NCI-H2227 treated with DMSO at 0.1 percent for 48 hours (cell line): Measurements from ENCODE around the gene PLEKHA6.
"Not testable (repeated sequence)": the region's sequence is repeated elsewhere in the genome, so short reads cannot be mapped to it uniquely, and the experiment has no call there.

Experiments
- DNase-seq: peaks from one replicate; lab custom pipeline; 2025; lab: John Stamatoyannopoulos, UW

The PLEKHA6 gene

DNA sequence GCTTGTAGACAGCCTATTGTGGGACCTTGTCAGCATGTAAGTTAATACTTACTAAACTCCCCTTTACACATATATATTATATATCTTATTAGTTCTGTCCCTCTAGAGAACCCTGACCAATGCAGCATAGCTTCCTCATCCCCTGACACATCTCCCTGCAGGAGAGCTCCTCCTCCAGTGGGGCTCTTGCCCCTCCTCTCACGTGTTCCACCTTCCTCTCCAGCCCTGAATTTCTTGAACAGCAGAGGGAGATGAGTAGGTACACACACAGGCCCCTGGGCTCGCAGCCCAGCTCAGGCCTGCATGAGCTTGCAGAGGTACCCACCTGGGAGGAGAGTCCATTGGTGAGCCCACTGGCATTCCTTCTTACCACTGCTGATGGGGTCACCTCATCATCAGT is 118.7 kb downstream of the PLEKHA6 start:
- DNase-seq, result no peak

DNA sequence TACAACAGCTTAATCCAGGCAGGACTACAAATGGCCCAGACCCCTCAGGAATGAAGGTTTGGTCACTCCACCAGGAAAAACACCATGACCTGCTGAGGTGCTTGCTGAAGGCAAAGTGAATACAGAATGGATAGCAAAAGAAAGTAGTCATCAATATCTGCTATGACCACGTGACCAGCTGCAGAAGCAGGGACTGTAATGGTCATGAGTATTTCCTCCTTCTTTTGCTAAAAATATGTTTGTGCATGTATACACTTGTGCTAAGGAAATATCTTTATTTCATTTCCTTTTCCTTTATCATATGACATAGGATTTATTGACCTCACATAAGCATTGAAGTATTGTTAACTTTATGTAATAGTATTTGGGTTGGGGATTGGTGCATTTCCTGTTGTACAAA is 119.5 kb downstream of the PLEKHA6 start:
- no peak for DNase-seq

DNA sequence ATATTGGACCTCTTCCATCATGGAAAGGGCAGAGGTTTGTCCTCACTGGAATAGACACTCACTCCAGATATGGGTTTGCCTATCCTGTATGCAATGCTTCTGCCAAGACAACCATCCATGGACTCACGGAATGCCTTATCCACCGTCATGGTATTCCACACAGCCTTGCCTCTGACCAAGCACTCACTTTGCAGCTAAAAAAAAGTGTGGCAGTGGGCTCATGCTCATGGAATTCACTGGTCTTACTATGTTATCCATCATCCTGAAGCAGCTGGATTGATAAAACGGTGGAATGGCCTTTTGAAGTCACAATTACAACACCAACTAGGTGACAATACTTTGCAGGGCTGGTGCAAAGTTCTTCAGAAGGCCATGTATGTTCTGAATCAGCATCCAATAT is 120.3 kb downstream of the PLEKHA6 start:
- not testable (repeated sequence) for DNase-seq

DNA sequence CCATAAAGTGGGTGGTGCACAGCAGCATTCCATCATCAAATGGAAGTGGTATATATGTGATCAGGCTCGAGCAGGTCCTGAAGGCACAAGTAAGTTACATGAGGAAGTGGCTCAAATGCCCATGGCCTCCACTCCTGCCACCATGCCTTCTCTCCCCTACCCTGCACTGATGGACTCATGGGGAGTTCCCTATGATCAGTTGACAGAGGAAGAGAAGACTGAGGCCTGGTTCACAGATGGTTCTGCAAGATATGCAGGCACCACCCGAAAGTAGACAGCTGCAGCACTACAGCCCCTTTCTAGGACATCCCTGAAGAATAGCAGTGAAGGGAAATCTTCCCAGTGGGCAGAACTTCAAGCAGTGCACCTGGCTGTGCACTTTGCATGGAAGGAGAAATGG is 121.2 kb downstream of the PLEKHA6 start:
- not testable (repeated sequence) for DNase-seq

DNA sequence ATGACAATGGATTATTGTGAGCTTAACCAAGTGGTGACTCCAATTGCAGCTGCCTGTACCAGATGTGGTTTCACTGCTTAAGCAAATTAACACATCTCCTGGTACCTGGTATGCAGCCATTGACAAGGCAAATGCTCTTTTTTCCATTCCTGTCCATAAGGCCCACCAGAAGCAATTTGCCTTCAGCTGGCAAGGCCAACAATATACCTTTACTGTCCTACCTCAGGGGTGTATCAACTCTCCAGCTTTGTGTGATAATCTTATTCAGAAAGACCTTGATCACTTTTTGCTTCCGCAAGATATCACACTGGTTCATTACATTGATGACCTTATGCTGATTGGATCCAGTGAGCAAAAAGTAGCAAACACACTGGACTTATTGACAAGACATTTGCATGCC is 122.2 kb downstream of the PLEKHA6 start:
- not testable (repeated sequence) for DNase-seq

DNA sequence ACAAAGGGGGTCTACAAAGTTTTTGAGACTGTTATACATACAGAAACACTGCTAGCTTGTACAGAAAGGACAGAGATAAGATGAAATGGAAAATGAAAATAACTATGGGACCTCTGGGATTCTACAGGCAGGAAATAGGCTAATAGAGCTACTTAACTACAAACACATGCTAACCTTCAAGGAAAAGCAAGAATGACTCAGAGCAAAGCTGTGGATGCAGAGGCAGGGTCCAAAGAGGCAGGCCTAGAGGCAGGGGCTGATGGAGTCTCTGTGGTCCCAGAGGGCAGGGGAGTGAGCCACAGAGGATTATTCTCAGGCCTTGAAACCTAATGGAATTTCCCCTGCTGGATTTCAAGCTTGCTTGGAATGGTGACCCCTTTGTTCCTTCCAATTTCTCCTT is 127.2 kb downstream of the PLEKHA6 start:
- no peak for DNase-seq

DNA sequence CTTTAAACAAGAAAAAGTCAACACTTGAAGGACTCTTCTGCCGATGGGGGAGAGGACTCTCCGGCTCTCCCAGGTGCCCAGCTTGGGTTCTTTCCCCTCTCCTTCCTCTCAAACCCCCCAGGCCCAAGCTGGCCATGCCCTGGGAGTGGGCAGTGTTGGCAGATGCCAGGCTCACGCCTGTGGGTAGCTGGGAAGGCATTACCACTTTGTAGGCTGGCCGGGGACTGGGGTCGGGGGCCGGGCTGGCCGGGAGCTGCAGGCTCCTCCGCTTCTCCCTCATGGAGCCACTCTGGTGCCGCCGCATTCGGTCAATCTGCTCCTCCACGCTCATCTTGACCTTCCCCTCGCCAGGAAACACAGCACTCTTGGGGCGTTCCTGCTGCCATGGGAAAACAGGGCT is 129.5 kb downstream of the PLEKHA6 start:
- DNase-seq, result no peak

GRCh38 chr1:204228896-204229295 is 130.8 kb downstream of the PLEKHA6 start:
- no peak for DNase-seq

GRCh38 chr1:204227996-204228785 is 131.5 kb downstream of the PLEKHA6 start:
- DNase-seq, result no peak

- no peak for DNase-seq
These were observed 132.4 kb downstream of the PLEKHA6 start for GRCh38 chr1:204227351-204227750.

GRCh38 chr1:204225841-204226735 is 133.6 kb downstream of the PLEKHA6 start:
- no peak for DNase-seq

DNA sequence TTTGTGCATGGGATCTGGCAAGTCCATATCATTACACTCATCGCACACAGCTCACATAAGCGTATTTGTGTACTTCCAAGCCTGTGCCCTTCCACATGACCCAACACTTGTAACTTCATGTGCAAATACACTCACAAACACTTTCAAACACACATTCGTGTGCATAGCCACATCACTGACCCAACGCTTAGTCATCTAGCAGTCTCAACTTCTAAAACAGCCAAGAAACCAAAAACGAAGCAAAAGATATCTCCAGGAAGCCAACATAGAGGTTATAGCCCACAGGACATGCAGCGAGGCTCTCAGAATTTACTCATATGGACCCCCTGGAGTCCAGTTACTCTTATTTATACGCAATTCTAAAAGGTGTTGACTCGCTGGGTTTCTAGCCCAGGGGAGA is 135.1 kb downstream of the PLEKHA6 start:
- DNase-seq, result no peak

- DNase-seq, result no peak
These were observed 136.4 kb downstream of the PLEKHA6 start for GRCh38 chr1:204223129-204223860.

DNA sequence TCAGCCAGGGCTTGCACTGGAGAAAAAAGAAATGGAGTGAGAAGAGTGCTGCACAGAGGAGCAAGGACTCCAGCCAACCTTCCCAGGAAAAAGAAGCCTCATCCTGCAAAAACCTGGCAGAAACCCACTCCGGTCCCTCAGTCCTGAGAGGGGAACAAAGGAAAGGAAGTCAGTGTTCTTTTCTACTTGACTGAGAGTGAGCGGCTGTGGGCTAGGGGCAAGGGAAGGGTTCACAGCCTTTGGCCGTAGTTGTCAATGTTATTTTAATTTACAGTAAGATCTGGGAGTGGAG is 137.0 kb downstream of the PLEKHA6 start:
- DNase-seq, result no peak

DNA sequence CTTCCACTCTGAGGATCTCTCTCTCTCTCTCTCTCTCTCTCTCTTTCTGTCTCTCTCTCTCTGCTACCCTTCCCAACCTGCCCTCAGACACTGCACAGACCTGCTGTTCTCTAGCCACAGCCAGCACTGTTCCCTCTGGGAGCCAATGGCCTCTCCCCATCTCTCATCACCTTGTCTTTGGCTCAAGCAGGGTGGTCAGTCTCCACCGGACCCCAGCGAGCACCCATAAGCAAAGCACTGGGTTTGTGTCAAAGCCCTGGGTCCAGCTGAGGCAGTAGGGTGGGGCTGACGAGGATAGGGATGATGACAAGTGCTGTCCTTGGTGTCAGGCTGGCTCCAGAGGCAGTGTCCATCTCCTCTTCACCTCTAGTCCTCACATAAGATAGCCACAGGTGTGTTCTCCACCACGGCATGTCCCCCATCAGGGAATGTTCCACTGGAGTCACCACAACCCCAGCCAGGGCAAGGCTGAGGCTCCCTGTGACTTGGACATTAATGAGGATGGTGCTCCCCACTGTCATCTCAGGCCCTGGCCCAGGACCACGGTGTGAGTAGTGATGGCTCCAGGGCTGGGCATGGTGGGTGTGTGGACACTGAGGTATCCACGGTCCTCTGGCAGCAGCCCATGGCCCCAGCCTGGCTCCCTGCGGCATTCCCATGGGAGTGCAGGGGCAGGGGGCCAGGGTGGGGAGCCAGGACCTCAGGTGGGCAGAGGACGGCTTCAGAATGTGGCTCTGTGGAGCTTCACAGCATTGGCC is 137.5 kb downstream of the PLEKHA6 start:
- no peak for DNase-seq

- DNase-seq, result no peak
These were observed 138.5 kb downstream of the PLEKHA6 start for GRCh38 chr1:204221271-204221670.

GRCh38 chr1:204219971-204220616 is 139.6 kb downstream of the PLEKHA6 start:
- no peak for DNase-seq

DNA sequence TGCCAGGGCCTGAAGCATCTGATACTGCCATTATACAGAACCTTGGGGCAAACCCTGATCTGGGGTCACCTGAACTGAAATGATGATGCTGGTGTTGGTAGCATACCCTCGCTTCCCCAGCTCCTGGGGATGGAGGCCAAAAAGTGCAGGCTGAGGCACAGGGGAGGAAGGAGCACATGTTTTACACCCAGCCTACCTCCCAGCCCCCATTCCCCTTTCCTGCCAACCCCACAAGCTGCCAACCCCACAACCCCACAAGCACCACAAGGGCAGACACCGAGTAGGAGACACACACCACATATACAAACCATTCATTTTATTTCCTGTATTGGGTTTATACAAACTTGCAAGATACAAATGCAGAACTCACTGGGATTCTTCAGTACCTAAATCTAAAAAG is 141.2 kb downstream of the PLEKHA6 start:
- no peak for DNase-seq

DNA sequence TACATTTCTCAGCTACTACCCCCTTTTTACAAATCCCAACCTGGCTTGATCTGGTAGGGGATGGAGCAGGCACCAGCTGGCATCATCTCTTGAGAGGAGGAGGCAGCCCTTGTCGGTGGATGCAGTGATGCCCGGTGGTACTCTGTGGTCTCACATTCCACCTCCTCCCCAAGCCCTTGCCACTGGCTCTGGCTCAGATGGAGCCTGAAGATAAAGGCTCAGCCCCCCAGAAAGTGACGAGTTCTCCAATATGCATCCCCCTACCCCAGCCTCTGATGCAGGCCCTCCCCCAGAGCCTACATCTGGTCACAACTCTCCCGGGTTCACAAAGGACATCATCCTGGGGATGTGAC is 142.1 kb downstream of the PLEKHA6 start:
- no peak for DNase-seq

- no peak for DNase-seq
These were observed 142.7 kb downstream of the PLEKHA6 start for GRCh38 chr1:204216880-204217647.

DNA sequence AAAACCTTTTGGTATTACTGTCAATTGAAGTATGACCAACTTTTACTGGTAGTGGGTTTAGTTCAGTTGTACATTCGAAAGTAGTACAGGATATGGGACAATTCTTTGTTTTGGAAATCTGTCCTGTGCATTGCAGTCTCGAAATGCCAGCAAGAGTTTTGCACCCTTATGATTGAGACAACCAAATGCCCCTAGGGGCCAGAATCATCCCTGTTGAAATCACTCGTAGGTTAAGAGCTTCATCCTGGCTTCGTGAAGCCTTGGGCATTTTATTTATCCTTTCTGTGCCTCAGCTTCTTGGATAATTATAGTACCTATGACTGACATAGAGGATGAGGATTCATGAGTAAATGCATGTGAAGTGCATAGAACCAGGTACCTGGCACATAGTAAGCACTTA is 143.5 kb downstream of the PLEKHA6 start:
- DNase-seq, result no peak
